GM19193 (cell line): ENCODE data around the gene GTF2F2.

ENCODE experiments used
- POLR2A ChIP-seq: IDR thresholded peaks from 4 replicates; pipeline ENCODE4 v1.6.1; 2011; ENCODE audit not compliant: insufficient read depth, insufficient read length; ENCODE audit errors: extremely low read depth

GTF2F2 gene

GRCh38 chr13:45142440-45143345, 22.4 kb downstream of the GTF2F2 start:
- TF ChIP-seq POLR2A = no peak

GRCh38 chr13:45143346-45143751, 23.0 kb downstream of the GTF2F2 start:
- no peak for TF ChIP-seq POLR2A

- no peak for TF ChIP-seq POLR2A
Measured at GRCh38 chr13:45149964-45150363, 29.7 kb downstream of the GTF2F2 start.

GRCh38 chr13:45156565-45157361, 36.5 kb downstream of the GTF2F2 start:
- TF ChIP-seq POLR2A = no peak

GRCh38 chr13:45162194-45162593, 41.9 kb downstream of the GTF2F2 start:
- TF ChIP-seq POLR2A = no peak

- TF ChIP-seq POLR2A = no peak
Measured at GRCh38 chr13:45162821-45163220, 42.5 kb downstream of the GTF2F2 start.

- no peak for TF ChIP-seq POLR2A
Measured at GRCh38 chr13:45166858-45167257, 46.5 kb downstream of the GTF2F2 start.

GRCh38 chr13:45167611-45168554, 47.6 kb downstream of the GTF2F2 start:
- TF ChIP-seq POLR2A = no peak

- no peak for TF ChIP-seq POLR2A
Measured at GRCh38 chr13:45168555-45168930, 48.2 kb downstream of the GTF2F2 start.

- TF ChIP-seq POLR2A = no peak
Measured at GRCh38 chr13:45174478-45174877, 54.2 kb downstream of the GTF2F2 start.

- no peak for TF ChIP-seq POLR2A
Measured at GRCh38 chr13:45178349-45179162, 58.2 kb downstream of the GTF2F2 start.

- no peak for TF ChIP-seq POLR2A
Measured at GRCh38 chr13:45179428-45179827, 59.1 kb downstream of the GTF2F2 start.

GRCh38 chr13:45180303-45180702, 60.0 kb downstream of the GTF2F2 start:
- TF ChIP-seq POLR2A = no peak
